HCT116 (cell line): Measurements from ENCODE around the gene GALNT2.

Source experiments
- CTCF ChIP-seq, 3 experiments: fragments of 200-600 bp in 1 of 3; sonication (generic) in 1 of 3; IDR thresholded peaks in 2 of 3; conservative IDR thresholded peaks in 1 of 3; 2 replicates each; pipeline ENCODE4 v1.5.1; 2012 to 2017; ENCODE audit warnings: low read depth in 2 of 3, low read length in 2 of 3, antibody characterized with exemption in 1 of 3, borderline replicate concordance in 1 of 3, control low read depth in 1 of 3, mild to moderate bottlenecking in 1 of 3, mixed read lengths in 1 of 3, mixed run types in 1 of 3, moderate library complexity in 1 of 3; ENCODE audit not compliant: insufficient read depth in 1 of 3
- EZH2 ChIP-seq: fragments of 200-600 bp; sonication (generic); IDR thresholded peaks from 2 replicates; pipeline ENCODE4 v1.6.1; 2017; ENCODE audit warnings: antibody characterized with exemption, mixed run types
- EZH2phosphoT487 ChIP-seq: fragments of 200-600 bp; IDR thresholded peaks from 2 replicates; pipeline ENCODE4 v1.6.1; 2018; ENCODE audit warnings: antibody characterized with exemption, borderline replicate concordance
- FOSL1 ChIP-seq: IDR thresholded peaks from 2 replicates; pipeline ENCODE4 v1.6.1; 2012; ENCODE audit warnings: low read depth
- REST ChIP-seq: IDR thresholded peaks from 2 replicates; pipeline ENCODE4 v1.6.1; 2012; ENCODE audit warnings: low read depth
- ZNF274 ChIP-seq: fragments of 200-500 bp; sonication (Bioruptor generic); IDR thresholded peaks from 2 replicates; pipeline ENCODE4 v1.6.1; 2014; ENCODE audit warnings: mild to moderate bottlenecking, low read depth, low read length, inconsistent platforms

DNA sequence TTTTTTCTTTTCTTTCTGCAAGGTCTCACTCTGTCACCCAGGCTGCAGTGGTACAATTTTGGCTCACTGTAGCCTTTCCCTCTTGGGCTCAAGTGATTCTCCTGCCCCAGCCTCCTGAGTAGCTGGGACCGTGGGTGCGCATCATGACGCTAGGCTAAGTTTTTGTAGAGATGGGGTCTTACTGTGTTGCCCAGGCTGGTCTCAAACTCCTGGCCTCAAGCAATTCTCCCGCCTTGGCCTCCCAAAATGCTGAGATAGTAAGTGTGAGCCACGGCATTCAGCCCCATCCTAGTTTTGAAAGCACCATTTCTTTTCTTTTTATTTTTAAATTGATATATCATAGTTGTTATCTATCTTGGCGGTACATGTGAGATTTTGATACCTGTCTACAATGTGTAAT lies 140.6 kb downstream of the GALNT2 start:
- no peak for TF ChIP-seq CTCF (IDR thresholded peaks at IDR 0.05 in 2 of 3, conservative IDR thresholded peaks at IDR 0.05 in 1 of 3; ENCODE audit: borderline replicate concordance in 1 of 3, insufficient read depth in 1 of 3, low read depth in 2 of 3, low read length in 2 of 3)
- TF ChIP-seq ZNF274 = no peak
- TF ChIP-seq REST = no peak
- no peak for TF ChIP-seq EZH2
- TF ChIP-seq EZH2phosphoT487 = no peak
- no peak for TF ChIP-seq FOSL1
